ENCODE measurements around the gene HOTAIR.

Gene HOTAIR

GRCh38 chr12:53948650-53949593 lies 25.8 kb downstream of the HOTAIR start:
- DNase-seq (ENCODE audit: low read depth in 2 of 2) = no peak

GRCh38 chr12:53947743-53948142 lies 27.0 kb downstream of the HOTAIR start:
- DNase-seq (ENCODE audit: low read depth in 2 of 2) = no peak

- DNase-seq (ENCODE audit: low read depth in 2 of 2) = no peak
Observed at GRCh38 chr12:53944907-53945847, 29.6 kb downstream of the HOTAIR start.

- DNase-seq (ENCODE audit: low read depth in 2 of 2) = no peak
Observed at GRCh38 chr12:53944209-53944608, 30.5 kb downstream of the HOTAIR start.

DNA sequence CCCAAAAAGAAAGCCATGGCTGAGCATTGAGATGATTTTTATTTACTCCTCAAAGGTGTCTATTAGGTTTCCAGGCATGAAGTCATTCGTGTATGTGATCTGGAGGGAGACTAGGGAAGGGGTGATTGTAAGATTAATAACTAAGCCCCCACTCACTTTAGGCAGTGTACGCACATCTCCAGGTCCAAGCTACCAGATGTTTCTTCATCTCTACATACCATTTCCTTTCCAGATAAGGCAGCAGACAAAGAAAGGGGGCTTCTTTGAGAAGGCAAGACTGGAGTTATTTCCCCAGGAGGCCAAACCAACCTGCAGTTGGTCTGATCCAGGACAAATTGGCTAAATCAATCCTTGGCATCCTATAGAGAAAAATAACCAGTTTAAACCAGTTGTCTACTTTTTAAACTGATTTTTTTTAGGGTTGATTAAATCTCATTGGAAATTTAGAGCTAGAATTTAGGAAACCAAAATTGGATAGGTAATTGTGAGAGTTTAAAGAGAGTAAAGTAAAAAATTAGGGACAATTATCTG lies 32.2 kb downstream of the HOTAIR start:
- DNase-seq (ENCODE audit: low read depth in 2 of 2) = no peak

DNA sequence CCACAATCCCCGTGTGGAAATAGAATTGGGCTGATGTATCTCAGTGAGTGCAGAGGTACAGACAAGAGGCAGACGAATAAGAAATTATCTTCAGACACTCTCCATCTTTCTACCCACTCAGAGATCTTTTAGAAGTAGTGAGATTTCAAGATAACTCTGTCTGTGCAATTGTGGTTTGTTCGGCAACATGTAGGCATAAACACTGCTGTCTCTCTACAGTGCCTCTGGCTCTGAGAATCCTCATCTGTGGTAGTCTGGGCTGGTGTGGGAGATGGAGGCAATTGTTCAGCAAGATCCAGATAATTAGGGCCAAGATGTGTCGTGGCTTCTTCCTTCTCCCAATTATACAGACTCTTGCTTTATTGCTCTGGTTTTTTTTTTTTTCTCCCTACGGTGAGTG lies 33.0 kb downstream of the HOTAIR start:
- no peak for DNase-seq (ENCODE audit: low read depth in 2 of 2)

- DNase-seq (ENCODE audit: low read depth in 2 of 2) = no peak
Observed at GRCh38 chr12:53941187-53941586, 33.6 kb downstream of the HOTAIR start.

DNA sequence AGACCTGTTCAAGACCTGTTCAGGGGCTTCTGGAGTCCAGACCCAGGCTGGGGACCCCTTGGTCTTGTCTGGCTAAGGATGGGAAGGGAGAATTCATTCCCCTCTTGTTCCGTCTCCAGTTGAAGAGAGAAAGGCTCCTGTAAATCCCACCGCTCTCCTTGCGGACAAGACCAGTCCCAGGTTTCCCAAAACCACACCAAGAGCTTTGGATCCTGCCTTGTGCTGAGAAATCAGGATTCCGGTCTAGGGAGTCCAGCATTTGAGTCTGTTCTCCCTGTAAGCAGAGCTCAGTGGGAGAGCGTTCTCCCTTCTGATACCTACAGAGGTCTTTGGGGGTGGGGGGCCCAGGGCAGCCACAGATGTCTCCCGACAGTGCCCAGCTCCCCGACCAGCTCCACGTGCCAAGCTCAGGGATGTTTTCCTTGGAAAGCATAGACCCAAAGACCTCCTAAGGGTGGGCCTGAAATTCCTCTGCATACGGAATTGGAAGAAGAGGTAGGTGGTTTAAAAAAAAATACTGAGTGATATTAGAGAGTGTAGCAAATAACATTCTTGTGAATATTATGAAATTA lies 34.2 kb downstream of the HOTAIR start:
- no peak for DNase-seq (ENCODE audit: low read depth in 2 of 2)

GRCh38 chr12:53939141-53940108 lies 35.3 kb downstream of the HOTAIR start:
- DNase-seq (ENCODE audit: low read depth in 2 of 2) = no peak

GRCh38 chr12:53938326-53939140 lies 36.2 kb downstream of the HOTAIR start, which contains the start of gene HOXC13:
Gene HOXC13, plus strand, starts transcription at chr12:53938831. Its CDS starts 76 bp downstream, at chr12:53938907.
- no peak for DNase-seq (ENCODE audit: low read depth in 2 of 2)

- DNase-seq (ENCODE audit: low read depth in 2 of 2) = no peak
Observed at GRCh38 chr12:53937596-53938325, 37.0 kb downstream of the HOTAIR start.

DNA sequence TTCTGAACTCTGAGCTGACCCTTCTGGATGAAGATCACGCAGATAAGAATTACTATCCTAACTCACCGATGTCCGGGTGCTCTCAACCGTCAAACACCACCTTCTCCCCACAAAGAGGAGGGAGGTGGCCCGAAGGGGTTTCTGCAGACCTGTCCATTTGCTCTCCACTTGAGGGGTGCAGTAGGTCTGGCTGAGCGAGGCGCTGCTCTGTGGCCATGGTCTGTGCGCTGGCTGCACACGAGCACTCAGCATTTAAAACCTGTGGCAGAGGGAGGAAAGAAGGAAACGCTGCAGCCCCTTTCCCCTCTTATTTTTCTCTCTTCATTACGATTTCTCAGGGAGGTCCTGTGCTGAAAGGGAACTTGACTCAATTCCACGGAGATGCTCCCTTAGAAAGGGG lies 37.7 kb downstream of the HOTAIR start:
- no peak for DNase-seq (ENCODE audit: low read depth in 2 of 2)

DNA sequence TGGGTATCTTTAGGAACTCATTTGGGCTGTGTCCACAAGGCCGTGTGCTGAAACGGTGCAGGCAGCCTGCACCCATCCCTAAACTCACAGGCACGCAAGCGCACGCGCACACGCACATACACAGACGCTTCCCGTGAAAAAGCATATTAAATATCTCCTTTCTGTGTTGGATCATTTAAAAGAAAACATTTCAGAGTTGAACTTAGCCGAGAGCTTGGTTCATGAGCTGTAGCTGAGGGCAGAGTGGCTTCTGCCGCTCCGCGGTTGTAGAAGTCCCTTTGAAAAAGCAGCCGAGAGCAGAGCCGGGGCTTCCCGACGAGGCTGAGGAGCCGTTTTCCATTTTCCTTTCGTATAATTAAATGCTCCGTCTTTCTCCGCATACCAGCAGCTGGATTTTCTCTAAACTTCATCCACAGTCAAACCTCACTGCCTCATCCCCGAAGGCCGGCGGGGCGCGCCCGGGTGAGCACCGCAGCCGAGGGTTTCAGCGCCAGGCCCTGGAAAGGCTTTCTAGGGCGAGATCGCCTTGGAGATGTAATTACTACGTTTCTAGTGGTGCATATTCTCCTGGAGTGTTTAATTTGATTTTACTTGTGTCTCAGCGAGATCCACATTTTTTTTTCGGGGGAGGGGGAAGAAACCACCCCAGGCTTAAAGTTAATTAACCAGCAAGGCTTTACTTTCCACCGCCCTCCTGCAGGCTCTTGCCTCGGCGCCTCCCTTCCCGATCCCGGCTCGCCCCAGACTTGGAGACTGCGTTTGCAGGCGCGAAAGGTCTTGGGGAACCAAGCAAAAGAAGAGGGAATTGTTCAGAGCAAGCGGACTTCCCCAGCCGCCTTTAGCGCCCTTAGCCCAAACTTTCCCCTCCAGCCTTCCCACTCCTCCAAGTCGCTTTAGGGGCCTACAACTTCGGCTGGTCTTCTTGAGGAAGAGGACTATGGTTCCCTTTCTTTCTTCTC lies 39.1 kb downstream of the HOTAIR start:
- no peak for DNase-seq (ENCODE audit: low read depth in 2 of 2)

DNA sequence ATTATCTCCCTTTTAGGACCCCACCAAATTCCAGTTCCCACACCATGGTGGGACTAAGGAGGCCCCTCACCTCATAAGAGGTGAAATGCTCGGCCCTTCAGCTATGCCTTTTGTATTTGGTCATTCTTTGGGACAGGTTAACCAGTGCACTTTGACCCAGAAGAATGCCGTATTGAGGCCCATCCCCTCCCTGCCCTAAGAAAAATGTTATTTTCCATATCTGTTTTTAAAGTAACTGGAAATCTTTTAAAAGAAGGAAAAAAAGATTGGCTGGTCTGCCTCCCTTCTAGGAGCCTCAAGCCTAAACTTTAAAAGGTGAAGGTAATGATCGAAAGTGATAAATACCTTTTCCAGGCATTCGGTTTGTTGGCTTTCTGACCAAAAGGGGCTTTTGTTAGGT lies 41.8 kb downstream of the HOTAIR start:
- DNase-seq (ENCODE audit: low read depth in 2 of 2) = no peak

- no peak for DNase-seq (ENCODE audit: low read depth in 2 of 2)
Observed at GRCh38 chr12:53931844-53932581, 42.7 kb downstream of the HOTAIR start.

- no peak for DNase-seq (ENCODE audit: low read depth in 2 of 2)
Observed at GRCh38 chr12:53930591-53931255, 44.0 kb downstream of the HOTAIR start.

DNA sequence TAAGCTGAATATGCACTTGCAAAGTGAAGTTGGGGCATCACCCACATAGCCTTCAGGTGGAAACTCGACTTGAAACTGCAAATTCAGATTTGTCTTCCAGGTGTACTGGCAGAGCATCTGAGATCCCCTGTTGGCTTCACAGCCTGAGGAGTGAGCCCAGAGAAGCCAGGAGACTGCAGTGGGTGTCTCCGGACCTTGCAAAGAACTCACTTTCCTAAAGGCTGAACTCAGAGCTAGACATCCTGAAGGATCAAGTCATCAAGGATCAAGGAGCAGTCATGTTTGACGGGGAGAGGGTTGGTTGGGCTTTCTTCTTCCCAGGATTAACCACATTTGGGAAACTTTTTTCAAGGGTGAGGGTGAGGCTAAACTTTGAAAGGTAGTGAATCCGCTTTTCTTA lies 45.2 kb downstream of the HOTAIR start:
- DNase-seq (ENCODE audit: low read depth in 2 of 2) = no peak

Measured in stimulated activated CD8-positive, alpha-beta memory T cell treated with anti-CD3 and anti-CD28 coated beads, Interleukin-15, amount 100 ng/mL, for 4 hours (primary cell).